K562 (cell line): ENCODE results near the gene H3-3A. TPM values are rescaled to one million over a fixed set of nuclear protein-coding genes. Genes with fewer than 3 reads are reported as not detected.
A peak's percentile ranks its signal among the peaks of the same experiment; 100 is the strongest.

ENCODE experiments used
- ASH1L ChIP-seq: fragments of 450-650 bp; IDR thresholded peaks from 2 replicates; pipeline ENCODE4 v1.6.1; 2018; ENCODE audit warnings: borderline replicate concordance, mild to moderate bottlenecking, low read depth; ENCODE audit not compliant: partially characterized antibody
- EP400 ChIP-seq: fragments of 450-650 bp; IDR thresholded peaks from 2 replicates; pipeline ENCODE4 v1.6.1; 2017; ENCODE audit warnings: antibody characterized with exemption, mild to moderate bottlenecking, moderate library complexity
- EWSR1 ChIP-seq: fragments of 450-650 bp; IDR thresholded peaks from 2 replicates; pipeline ENCODE4 v1.6.1; 2018; ENCODE audit warnings: borderline replicate concordance, mild to moderate bottlenecking, low read depth, moderate library complexity; ENCODE audit not compliant: partially characterized antibody
- HMGN3 ChIP-seq: IDR thresholded peaks from 2 replicates; pipeline ENCODE4 v1.6.1; 2011; ENCODE audit warnings: borderline replicate concordance, low read depth, mild to moderate bottlenecking, mixed read lengths, low read length; ENCODE audit not compliant: insufficient read length; ENCODE audit errors: extremely low read depth
- MCM7 ChIP-seq, 2 experiments: fragments of 450-650 bp; IDR thresholded peaks; 2 replicates each; pipeline ENCODE4 v1.6.1; 2016 to 2018
- NCOA4 ChIP-seq: fragments of 450-650 bp; IDR thresholded peaks from 2 replicates; pipeline ENCODE4 v1.6.1; 2018; ENCODE audit warnings: mild to moderate bottlenecking; ENCODE audit not compliant: partially characterized antibody
- NRF1 ChIP-seq, 2 experiments: fragments of 450-650 bp; IDR thresholded peaks in 1 of 2; conservative IDR thresholded peaks in 1 of 2; 2 replicates each; pipeline ENCODE4 v1.6.1; 2014; ENCODE audit warnings: mild to moderate bottlenecking in 2 of 2
- POLR2AphosphoS5 ChIP-seq: IDR thresholded peaks from 2 replicates; pipeline ENCODE4 v1.6.1; 2011; ENCODE audit warnings: mild to moderate bottlenecking, low read depth, low read length, moderate library complexity; ENCODE audit not compliant: control insufficient read depth, insufficient read depth
- POLR3A ChIP-seq: IDR thresholded peaks from 2 replicates; pipeline ENCODE4 v1.6.1; 2011; ENCODE audit warnings: borderline replicate concordance, mild to moderate bottlenecking, moderate library complexity; ENCODE audit not compliant: insufficient read length, insufficient read depth; ENCODE audit errors: extremely low read depth
- PTRF ChIP-seq: fragments of 450-650 bp; IDR thresholded peaks from 2 replicates; pipeline ENCODE4 v1.6.1; 2016; ENCODE audit warnings: mild to moderate bottlenecking, missing genetic modification characterization, missing compliant biosample characterization
- RBM15 ChIP-seq: fragments of 200-400 bp; formaldehyde crosslinking; IDR thresholded peaks from 2 replicates; pipeline ENCODE4 v1.6.1; 2018; ENCODE audit warnings: mild to moderate bottlenecking, low read length, moderate library complexity; ENCODE audit not compliant: insufficient read depth
- RBM25 ChIP-seq: fragments of 200-400 bp; formaldehyde crosslinking; IDR thresholded peaks from 2 replicates; pipeline ENCODE4 v1.6.1; 2018; ENCODE audit warnings: low read length, low read depth, moderate library complexity; ENCODE audit not compliant: severe bottlenecking
- SRSF7 ChIP-seq: fragments of 200-400 bp; formaldehyde crosslinking; optimal IDR thresholded peaks from 2 replicates; pipeline ENCODE3; 2017; ENCODE audit warnings: mild to moderate bottlenecking, low read depth, low read length
- TARDBP ChIP-seq: fragments of 450-650 bp; IDR thresholded peaks from 2 replicates; pipeline ENCODE4 v1.6.1; 2016
- TCF7 ChIP-seq: sonication (generic); IDR thresholded peaks from 2 replicates; pipeline ENCODE4 v1.6.1; 2016; ENCODE audit warnings: antibody characterized with exemption, borderline replicate concordance
- TFAP4 ChIP-seq: sonication (generic); formaldehyde crosslinking; IDR thresholded peaks from 2 replicates; pipeline ENCODE4 v1.8.0; 2022; ENCODE audit warnings: missing genetic modification reagents, mild to moderate bottlenecking, moderate library complexity, borderline replicate concordance
- TGIF2 ChIP-seq: sonication (generic); formaldehyde crosslinking; IDR thresholded peaks from 2 replicates; pipeline ENCODE4 v1.8.1; 2022; ENCODE audit warnings: mild to moderate bottlenecking, missing genetic modification reagents, moderate library complexity
- ZBTB43 ChIP-seq: sonication (generic); formaldehyde crosslinking; IDR thresholded peaks from 2 replicates; pipeline ENCODE4 v1.8.0; 2023; ENCODE audit warnings: mild to moderate bottlenecking, missing genetic modification reagents
- ZC3H8 ChIP-seq: fragments of 450-650 bp; IDR thresholded peaks from 2 replicates; pipeline ENCODE4 v1.6.1; 2017
- ZKSCAN3 ChIP-seq: fragments of 250-450 bp; sonication (Bioruptor Pico); IDR thresholded peaks from 2 replicates; pipeline ENCODE4 v1.4.0; 2020
- ZNF699 ChIP-seq: fragments of 250-450 bp; sonication (Bioruptor Pico); IDR thresholded peaks from 2 replicates; pipeline ENCODE4 v1.8.0; 2021; ENCODE audit warnings: mild to moderate bottlenecking, moderate library complexity; ENCODE audit not compliant: insufficient replicate concordance
- ZNF766 ChIP-seq: fragments of 200-800 bp; sonication (Bioruptor generic); conservative IDR thresholded peaks from 2 replicates; pipeline ENCODE4 v1.6.1; 2016; ENCODE audit warnings: missing genetic modification characterization, missing compliant biosample characterization
- polyA plus RNA-seq, 8 experiments: library from polyadenylated mRNA; depleted of rRNA in 4 of 8; stranded (reverse) in 5 of 8; unstranded in 3 of 8; fragments of >200 nt; fragmentation: Nextera tagmentation in 2 of 8; fragmentation: Illumina TruSeq in 1 of 8; extraction: Ambion mirVana in 2 of 8; extraction: Trizol in 1 of 8; gene quantifications; 2 replicates each; pipeline versions ENCODE4 v1.2.1 to v1.2.3, GENCODE V29; 2011 to 2014; ENCODE audit warnings: inconsistent platforms in 1 of 8, missing spikeins in 1 of 8
- total RNA-seq, 7 experiments: library from RNA; depleted of rRNA in 6 of 7; stranded (reverse); fragments of >200 nt in 6 of 7; fragmentation: Illumina TruSeq in 2 of 7; extraction: Trizol in 2 of 7; gene quantifications; 2 replicates each; pipeline versions ENCODE4 v1.2.1 to v1.2.3, GENCODE V29; 2011 to 2021; ENCODE audit warnings: low replicate concordance in 1 of 7
- TF ChIP-seq, protein P1 (sequence below), 2 experiments: fragments of 450-650 bp in 1 of 2; IDR thresholded peaks; 2 replicates each; pipeline ENCODE4 v1.6.1; 2011 to 2017; ENCODE audit warnings: low read depth in 2 of 2, antibody characterized with exemption in 1 of 2, borderline replicate concordance in 1 of 2, low read length in 1 of 2, mild to moderate bottlenecking in 1 of 2, mixed read lengths in 1 of 2; ENCODE audit not compliant: control insufficient read depth in 1 of 2

The H3-3A gene
- total and polyA plus RNA-seq, 9 of the 15 experiments (the other 6 are each of a cell fraction or from before 2014, with no cell fraction given): 426 to 1,083 (median 591) TPM

- TF ChIP-seq NCOA4 (no peak), PTRF (tag) (no peak), RBM15 (no peak), EP400 (peak; percentile 79), TCF7 (no peak), NRF1 (conservative IDR thresholded peaks at IDR 0.05 in 1 of 2, IDR thresholded peaks at IDR 0.05 in 1 of 2) (peak; percentile 59 to 68), RBM25 (peak; percentile 49), SRSF7 (no peak), ZC3H8 (peak; percentile 7; the same call in 1 of the 2 replicates), ZKSCAN3 (CRISPR knock-in tag) (peak; percentile 53; the same call in 1 of the 2 replicates), ZNF699 (CRISPR knock-in tag) (no peak), ASH1L (no peak), POLR2AphosphoS5 (peak; percentile 84), EWSR1 (no peak), TARDBP (no peak), ZNF766 (no peak; the same call in 1 of the 2 replicates), TGIF2 (CRISPR knock-in tag) (no peak), ZBTB43 (CRISPR knock-in tag) (no peak), POLR3A (no peak), MCM7 (IDR thresholded peaks at IDR 0.05) (no peak), HMGN3 (peak; percentile 86), TFAP4 (peak; percentile 75)
- TF ChIP-seq, protein P1, sequence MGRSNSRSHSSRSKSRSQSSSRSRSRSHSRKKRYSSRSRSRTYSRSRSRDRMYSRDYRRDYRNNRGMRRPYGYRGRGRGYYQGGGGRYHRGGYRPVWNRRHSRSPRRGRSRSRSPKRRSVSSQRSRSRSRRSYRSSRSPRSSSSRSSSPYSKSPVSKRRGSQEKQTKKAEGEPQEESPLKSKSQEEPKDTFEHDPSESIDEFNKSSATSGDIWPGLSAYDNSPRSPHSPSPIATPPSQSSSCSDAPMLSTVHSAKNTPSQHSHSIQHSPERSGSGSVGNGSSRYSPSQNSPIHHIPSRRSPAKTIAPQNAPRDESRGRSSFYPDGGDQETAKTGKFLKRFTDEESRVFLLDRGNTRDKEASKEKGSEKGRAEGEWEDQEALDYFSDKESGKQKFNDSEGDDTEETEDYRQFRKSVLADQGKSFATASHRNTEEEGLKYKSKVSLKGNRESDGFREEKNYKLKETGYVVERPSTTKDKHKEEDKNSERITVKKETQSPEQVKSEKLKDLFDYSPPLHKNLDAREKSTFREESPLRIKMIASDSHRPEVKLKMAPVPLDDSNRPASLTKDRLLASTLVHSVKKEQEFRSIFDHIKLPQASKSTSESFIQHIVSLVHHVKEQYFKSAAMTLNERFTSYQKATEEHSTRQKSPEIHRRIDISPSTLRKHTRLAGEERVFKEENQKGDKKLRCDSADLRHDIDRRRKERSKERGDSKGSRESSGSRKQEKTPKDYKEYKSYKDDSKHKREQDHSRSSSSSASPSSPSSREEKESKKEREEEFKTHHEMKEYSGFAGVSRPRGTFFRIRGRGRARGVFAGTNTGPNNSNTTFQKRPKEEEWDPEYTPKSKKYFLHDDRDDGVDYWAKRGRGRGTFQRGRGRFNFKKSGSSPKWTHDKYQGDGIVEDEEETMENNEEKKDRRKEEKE (IDR thresholded peaks at IDR 0.05; ENCODE audit: borderline replicate concordance in 1 of 2, control insufficient read depth in 1 of 2, low read depth in 2 of 2, low read length in 1 of 2): no peak; a peak in 1 of 4 replicates
These were observed at the start of gene H3-3A (continued) for GRCh38 chr1:226062558-226063223.
